ENCODE data around the gene SATB1. TPM values are rescaled to one million over a fixed set of nuclear protein-coding genes. Genes with fewer than 3 reads are reported as not detected.

Gene SATB1
- total RNA-seq, 1 donor = 23.3 TPM

- H3K4me3 ChIP-seq (ENCODE audit: low read depth, low read length) = no peak overlapping the region
- no peak for DNase-seq (ENCODE audit: low read depth)
- TF ChIP-seq, protein P1, sequence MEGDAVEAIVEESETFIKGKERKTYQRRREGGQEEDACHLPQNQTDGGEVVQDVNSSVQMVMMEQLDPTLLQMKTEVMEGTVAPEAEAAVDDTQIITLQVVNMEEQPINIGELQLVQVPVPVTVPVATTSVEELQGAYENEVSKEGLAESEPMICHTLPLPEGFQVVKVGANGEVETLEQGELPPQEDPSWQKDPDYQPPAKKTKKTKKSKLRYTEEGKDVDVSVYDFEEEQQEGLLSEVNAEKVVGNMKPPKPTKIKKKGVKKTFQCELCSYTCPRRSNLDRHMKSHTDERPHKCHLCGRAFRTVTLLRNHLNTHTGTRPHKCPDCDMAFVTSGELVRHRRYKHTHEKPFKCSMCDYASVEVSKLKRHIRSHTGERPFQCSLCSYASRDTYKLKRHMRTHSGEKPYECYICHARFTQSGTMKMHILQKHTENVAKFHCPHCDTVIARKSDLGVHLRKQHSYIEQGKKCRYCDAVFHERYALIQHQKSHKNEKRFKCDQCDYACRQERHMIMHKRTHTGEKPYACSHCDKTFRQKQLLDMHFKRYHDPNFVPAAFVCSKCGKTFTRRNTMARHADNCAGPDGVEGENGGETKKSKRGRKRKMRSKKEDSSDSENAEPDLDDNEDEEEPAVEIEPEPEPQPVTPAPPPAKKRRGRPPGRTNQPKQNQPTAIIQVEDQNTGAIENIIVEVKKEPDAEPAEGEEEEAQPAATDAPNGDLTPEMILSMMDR (IDR thresholded peaks at IDR 0.05; ENCODE audit: insufficient read depth, low read length) = no peak
Measured at GRCh38 chr3:18415839-18416238, 9.3 kb downstream of the SATB1 start.

DNA sequence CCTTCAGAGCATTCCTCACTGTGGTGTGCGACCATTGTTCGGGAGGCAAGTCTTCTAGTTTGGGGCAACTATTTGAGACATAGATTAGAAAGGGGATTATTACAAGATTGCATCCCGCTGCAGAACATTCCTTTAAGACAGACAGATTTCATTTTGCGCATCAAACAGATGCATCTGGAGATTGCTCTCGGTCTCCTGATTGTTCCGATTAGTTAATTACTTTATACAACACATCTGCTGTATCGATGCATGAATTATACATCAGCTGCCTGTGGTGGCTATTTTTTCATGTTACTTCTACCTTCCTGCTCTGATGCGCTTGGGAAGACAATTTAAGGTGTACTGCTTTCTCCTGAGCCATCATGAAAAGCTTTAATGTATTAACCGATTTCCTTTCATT is 10.0 kb downstream of the SATB1 start:
- DNase-seq (ENCODE audit: low read depth) = no peak
- TF ChIP-seq, protein P1 (IDR thresholded peaks at IDR 0.05; ENCODE audit: insufficient read depth, low read length) = no peak

GRCh38 chr3:18412684-18413083 is 12.5 kb downstream of the SATB1 start:
- TF ChIP-seq, protein P1 (IDR thresholded peaks at IDR 0.05; ENCODE audit: insufficient read depth, low read length) = no peak
- DNase-seq (ENCODE audit: low read depth) = no peak
- no peak overlapping the region for H3K4me3 ChIP-seq (ENCODE audit: low read depth, low read length)

More for the DNA sequence above, 10.0 kb downstream of the SATB1 start:
- H3K4me3 ChIP-seq (ENCODE audit: low read depth, low read length) = no peak overlapping the region

DNA sequence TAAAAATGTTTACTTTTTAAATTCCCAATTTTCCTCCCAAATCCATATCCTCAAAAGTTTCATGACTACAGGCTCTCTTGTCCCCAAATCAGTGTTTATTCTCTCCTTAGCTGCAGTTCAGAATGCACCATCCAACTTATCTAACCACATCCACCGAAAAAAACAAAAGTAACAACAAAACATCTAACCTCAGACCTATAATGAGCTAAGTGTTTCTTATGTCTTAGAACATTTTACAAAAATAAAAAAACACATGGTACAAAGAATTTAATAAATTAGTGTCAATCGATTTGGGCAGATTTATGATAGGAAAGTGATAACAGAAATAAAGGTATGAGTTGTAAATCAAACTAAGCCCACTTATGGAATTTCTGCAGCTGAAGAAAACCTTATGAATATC is 13.6 kb downstream of the SATB1 start:
- no peak overlapping the region for H3K4me3 ChIP-seq (ENCODE audit: low read depth, low read length)
- no peak for DNase-seq (ENCODE audit: low read depth)
- TF ChIP-seq, protein P1 (IDR thresholded peaks at IDR 0.05; ENCODE audit: insufficient read depth, low read length) = no peak

- no peak overlapping the region for H3K4me3 ChIP-seq (ENCODE audit: low read depth, low read length)
- DNase-seq (ENCODE audit: low read depth) = no peak
- TF ChIP-seq, protein P1 (IDR thresholded peaks at IDR 0.05; ENCODE audit: insufficient read depth, low read length) = no peak
Measured at GRCh38 chr3:18410205-18410604, 14.9 kb downstream of the SATB1 start.

GRCh38 chr3:18409266-18409665 is 15.9 kb downstream of the SATB1 start:
- no peak for DNase-seq (ENCODE audit: low read depth)
- no peak overlapping the region for H3K4me3 ChIP-seq (ENCODE audit: low read depth, low read length)
- TF ChIP-seq, protein P1 (IDR thresholded peaks at IDR 0.05; ENCODE audit: insufficient read depth, low read length) = no peak

GRCh38 chr3:18405141-18405540 is 20.0 kb downstream of the SATB1 start:
- H3K4me3 ChIP-seq (ENCODE audit: low read depth, low read length) = no peak overlapping the region
- TF ChIP-seq, protein P1 (IDR thresholded peaks at IDR 0.05; ENCODE audit: insufficient read depth, low read length) = no peak
- DNase-seq (ENCODE audit: low read depth) = no peak
